SJSA1 (cell line): ENCODE data around the gene SEC24B. TPM values are rescaled to one million over a fixed set of nuclear protein-coding genes. Genes with fewer than 3 reads are reported as not detected.
A peak's percentile ranks its signal among the peaks of the same experiment; 100 is the strongest.
"Not testable (repeated sequence)": the region's sequence is repeated elsewhere in the genome, so short reads cannot be mapped to it uniquely, and the experiment has no call there.

Experiments
- DNase-seq, 2 experiments: peaks; one replicate each; pipeline ENCODE4 v3.0.0-alpha.2; 2015 to 2020; ENCODE audit warnings: low spot score in 2 of 2, low read depth in 1 of 2
- H3K27ac ChIP-seq: fragments of 250-450 bp; sonication (Bioruptor Pico); 2 replicates; pipeline ENCODE4 v1.5.1; 2020; ENCODE audit warnings: mild to moderate bottlenecking, moderate library complexity
- H3K27me3 ChIP-seq: fragments of 250-450 bp; sonication (Bioruptor Pico); replicated peaks from 2 replicates; pipeline ENCODE4 v1.5.1; 2020; ENCODE audit warnings: mild to moderate bottlenecking, moderate library complexity
- H3K36me3 ChIP-seq: fragments of 250-450 bp; sonication (Bioruptor Pico); 2 replicates; pipeline ENCODE4 v1.5.1; 2020; ENCODE audit warnings: mild to moderate bottlenecking
- H3K4me1 ChIP-seq: fragments of 250-450 bp; sonication (Bioruptor Pico); replicated peaks from 2 replicates; pipeline ENCODE4 v1.6.1; 2021; ENCODE audit warnings: mild to moderate bottlenecking
- H3K4me3 ChIP-seq: fragments of 250-450 bp; sonication (Bioruptor Pico); 2 replicates; pipeline ENCODE4 v1.5.1; 2020; ENCODE audit warnings: mild to moderate bottlenecking
- H3K9me3 ChIP-seq: fragments of 250-450 bp; sonication (Bioruptor Pico); replicated peaks from 2 replicates; pipeline ENCODE4 v1.5.1; 2020; ENCODE audit warnings: mild to moderate bottlenecking
- total RNA-seq: library from RNA; depleted of rRNA; stranded (reverse); fragments of >200 nt; shearing (Covaris generic); gene quantifications from 2 replicates; pipeline ENCODE4 v1.2.3, GENCODE V29; 2014

Gene SEC24B
- total RNA-seq, 1 experiment from 2014 or later, result 20.0 TPM

DNA sequence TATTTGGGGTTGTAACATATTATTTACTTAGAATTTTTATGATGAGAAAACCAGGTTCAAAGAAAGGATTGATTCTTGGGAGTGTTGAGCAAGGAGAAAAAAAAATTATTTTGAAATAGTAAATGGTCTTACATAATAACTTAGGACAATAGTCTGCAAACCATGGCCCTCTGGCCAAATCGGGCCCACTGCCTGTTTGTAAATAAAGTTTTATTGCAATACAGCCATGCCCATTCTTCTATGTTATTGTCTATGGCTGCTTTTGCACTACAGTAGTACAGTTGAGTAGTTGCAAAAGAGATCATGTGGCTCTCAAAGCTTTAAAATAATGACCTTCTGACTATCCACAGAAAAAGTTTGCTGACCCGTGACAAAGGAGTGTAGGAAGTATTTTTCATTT is 63.3 kb downstream of the SEC24B start:
- peaks cover 66% of the 10 kb centered on the region for H3K36me3 ChIP-seq
- no peaks in the 10 kb centered on the region for H3K27me3 ChIP-seq
- no peak overlapping the region for H3K27ac ChIP-seq
- no peaks in the 10 kb centered on the region for H3K9me3 ChIP-seq
- no peaks in the 10 kb centered on the region for H3K4me1 ChIP-seq
- H3K4me3 ChIP-seq, result no peak overlapping the region
- DNase-seq, result no peak

DNA sequence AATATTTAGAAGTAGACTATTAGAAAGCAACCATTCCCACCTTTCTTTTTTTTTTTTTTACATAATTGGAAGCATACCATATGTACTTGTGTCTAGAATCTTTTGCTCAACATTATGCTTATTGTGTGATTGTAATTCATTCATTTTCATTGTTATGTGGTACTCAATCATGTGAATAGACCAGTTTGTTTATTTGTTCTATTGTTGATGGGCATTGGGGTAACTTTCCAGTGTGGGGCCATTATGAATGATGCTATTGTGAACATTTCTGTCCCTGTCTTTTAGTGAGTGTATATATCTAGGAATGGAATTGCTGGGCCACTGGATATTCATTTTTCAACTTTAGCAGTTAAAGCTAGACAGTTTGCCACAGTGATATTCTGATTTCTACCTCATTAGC is 63.9 kb downstream of the SEC24B start:
- no peak for DNase-seq

DNA sequence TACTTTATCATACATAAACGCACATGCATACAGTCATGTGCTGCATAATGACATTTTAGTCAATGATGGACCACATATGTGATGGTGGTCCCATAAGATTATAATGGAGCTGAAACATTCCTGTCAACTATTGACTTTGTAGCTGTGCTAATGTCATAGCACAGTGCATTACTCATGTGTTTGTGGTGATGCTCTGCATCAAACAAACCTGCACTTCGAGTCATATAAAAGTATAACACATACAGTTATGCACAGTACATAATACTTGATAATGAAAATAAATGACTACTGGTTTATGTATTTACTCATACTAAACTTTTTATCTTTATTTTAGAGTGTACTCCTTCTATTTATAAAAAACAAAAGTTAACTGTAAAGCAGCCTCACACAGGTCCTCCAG is 65.9 kb downstream of the SEC24B start:
- Histone ChIP-seq H3K4me1 (no peaks in the 10 kb centered on the region), H3K27ac (no peak overlapping the region), H3K27me3 (no peaks in the 10 kb centered on the region), H3K4me3 (no peak overlapping the region), H3K36me3 (peaks cover 59% of the 10 kb centered on the region), H3K9me3 (no peaks in the 10 kb centered on the region)
- no peak for DNase-seq

More for the DNA sequence above, 63.9 kb downstream of the SEC24B start:
- Histone ChIP-seq H3K27ac (no peak overlapping the region), H3K9me3 (no peaks in the 10 kb centered on the region), H3K27me3 (no peaks in the 10 kb centered on the region), H3K4me3 (no peak overlapping the region), H3K36me3 (peaks cover 66% of the 10 kb centered on the region), H3K4me1 (no peaks in the 10 kb centered on the region)

DNA sequence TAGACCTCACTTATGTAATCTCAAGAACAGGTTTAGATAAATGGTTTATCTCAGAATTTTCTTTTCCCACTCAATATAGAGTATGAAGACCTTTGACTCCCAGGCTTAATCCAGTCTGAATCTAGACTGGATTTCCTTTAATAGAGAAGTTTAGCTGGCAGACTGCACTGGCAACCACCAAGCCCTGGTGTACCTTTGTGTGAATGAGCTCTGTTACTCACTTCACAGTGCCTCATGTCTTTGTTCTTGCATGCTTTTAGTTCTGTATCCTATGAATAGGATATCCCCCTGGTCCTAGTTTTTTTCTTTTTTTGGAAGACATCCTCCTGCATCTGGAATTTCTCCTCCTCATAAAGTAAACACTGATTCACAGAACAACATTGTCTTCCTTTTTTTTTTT is 73.3 kb downstream of the SEC24B start:
- Histone ChIP-seq H3K36me3 (peaks cover 32% of the 10 kb centered on the region), H3K27ac (no peak overlapping the region), H3K4me3 (no peak overlapping the region), H3K4me1 (no peaks in the 10 kb centered on the region), H3K9me3 (no peaks in the 10 kb centered on the region), H3K27me3 (no peaks in the 10 kb centered on the region; the same call in 1 of the 2 replicates)
- DNase-seq, result no peak

DNA sequence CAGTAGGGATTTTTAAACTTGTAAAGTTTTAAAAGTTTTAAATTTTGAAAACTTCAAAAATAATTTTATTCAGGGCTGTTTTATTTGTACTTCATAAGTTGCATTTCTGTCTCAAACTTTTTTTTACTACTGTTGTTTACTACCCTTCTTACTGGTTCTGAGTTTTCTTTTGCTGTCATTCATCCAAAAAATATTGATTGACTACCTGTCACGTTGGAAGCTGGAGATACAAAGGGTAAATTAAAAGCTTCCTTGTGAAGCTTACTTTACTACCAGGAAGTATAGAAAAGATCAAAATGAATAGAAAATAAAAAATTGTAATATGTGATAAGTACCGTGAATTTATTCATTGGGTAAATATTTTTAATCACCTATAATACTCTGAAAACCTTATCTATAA is 77.1 kb downstream of the SEC24B start:
- H3K9me3 ChIP-seq, result no peaks in the 10 kb centered on the region
- H3K27ac ChIP-seq, result no peak overlapping the region
- H3K4me3 ChIP-seq, result no peak overlapping the region
- no peaks in the 10 kb centered on the region for H3K4me1 ChIP-seq
- peaks cover 45% of the 10 kb centered on the region for H3K36me3 ChIP-seq
- no peaks in the 10 kb centered on the region; the same call in 1 of the 2 replicates for H3K27me3 ChIP-seq
- DNase-seq, result no peak

DNA sequence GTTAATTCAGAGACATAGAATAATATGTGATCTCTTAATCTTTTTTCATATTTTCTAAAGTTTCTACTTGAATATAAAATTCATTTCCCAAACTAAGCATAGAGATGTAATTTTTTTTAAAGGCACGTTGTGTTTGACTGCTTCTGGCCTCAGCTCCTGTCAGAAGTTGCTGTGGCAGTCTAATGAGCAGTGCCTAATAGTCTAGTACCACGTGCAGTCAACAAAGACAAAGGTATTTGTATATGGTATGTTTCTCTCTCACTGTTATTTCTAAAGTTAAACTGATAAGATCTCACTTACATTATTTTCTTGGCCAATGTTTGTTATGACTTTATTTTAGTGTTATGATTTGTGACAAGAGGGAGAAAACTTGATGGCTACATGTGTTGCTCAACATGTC is 77.8 kb downstream of the SEC24B start:
- H3K9me3 ChIP-seq, result no peaks in the 10 kb centered on the region
- H3K27me3 ChIP-seq, result no peaks in the 10 kb centered on the region; the same call in 1 of the 2 replicates
- no peak overlapping the region for H3K27ac ChIP-seq
- DNase-seq, result no peak
- H3K4me3 ChIP-seq, result no peak overlapping the region
- peaks cover 45% of the 10 kb centered on the region for H3K36me3 ChIP-seq
- H3K4me1 ChIP-seq, result no peaks in the 10 kb centered on the region

DNA sequence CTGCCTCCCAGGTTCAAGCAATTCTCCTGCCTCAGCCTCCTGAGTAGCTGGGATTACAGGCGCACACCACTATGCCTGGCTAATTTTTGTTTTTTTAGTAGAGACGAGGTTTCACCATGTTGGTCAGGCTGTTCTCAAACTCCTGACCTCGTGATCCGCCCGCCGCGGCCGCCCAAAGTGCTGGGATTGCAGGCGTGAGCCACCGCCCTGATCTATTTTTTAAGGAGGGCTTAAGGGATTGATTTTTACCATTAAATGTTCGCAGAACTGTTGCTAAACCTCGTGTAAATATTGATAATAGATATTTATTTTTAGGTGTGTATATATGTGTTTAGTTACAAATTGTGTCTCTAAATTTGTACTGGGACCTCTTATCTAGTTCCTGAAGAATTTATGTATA is 79.8 kb downstream of the SEC24B start:
- peaks cover 55% of the 10 kb centered on the region for H3K36me3 ChIP-seq
- H3K9me3 ChIP-seq, H3K4me1 ChIP-seq, H3K27ac ChIP-seq, DNase-seq, H3K27me3 ChIP-seq, H3K4me3 ChIP-seq: not testable (repeated sequence)

DNA sequence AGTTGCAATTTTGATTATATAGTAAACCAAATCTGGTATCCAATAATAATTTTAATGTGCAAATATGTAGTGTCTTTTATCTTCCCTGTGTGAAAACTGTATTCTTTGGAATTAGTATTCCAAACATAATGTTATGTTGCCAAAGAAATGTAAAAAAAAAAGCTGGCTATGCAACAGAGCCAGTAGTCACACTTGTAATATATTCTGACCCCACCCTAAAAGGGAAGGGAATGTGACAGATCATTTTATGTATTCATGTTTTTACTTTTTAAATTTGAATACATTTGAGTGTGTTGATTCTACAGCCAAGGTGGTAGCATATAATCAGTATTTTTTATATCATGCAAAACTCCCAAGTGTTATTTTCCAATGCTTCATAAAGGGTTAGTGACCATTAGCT is 98.6 kb downstream of the SEC24B start:
- H3K4me1 ChIP-seq, result no peaks in the 10 kb centered on the region
- no peaks in the 10 kb centered on the region for H3K9me3 ChIP-seq
- DNase-seq, result no peak
- no peak overlapping the region for H3K27ac ChIP-seq
- no peaks in the 10 kb centered on the region for H3K27me3 ChIP-seq
- H3K4me3 ChIP-seq, result no peak overlapping the region
- peaks cover 75% of the 10 kb centered on the region for H3K36me3 ChIP-seq

DNA sequence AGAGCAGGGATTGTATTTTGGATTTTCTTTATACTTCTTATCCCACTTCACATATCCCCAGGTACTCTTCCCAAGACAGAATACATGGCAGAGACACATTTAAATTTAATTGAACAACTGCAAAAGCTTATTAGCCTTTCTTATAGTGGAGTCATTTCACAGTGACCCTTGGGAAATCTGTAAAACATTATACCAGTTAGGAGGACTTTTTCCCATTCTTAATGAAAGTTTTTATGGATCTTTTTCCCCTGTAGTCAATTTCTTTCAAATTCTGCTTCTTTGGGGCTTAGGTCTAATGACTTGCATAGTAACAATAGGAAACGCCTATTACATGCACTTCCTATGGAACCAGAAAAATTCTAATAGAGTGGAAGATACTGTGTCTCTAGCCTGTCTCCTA is 111.8 kb downstream of the SEC24B start:
- Histone ChIP-seq H3K36me3 (peaks cover 44% of the 10 kb centered on the region), H3K4me3 (no peak overlapping the region), H3K27ac (no peak overlapping the region), H3K9me3 (0 out of 2 replicates have a peak, but pooled peaks cover 8% of the 10 kb centered on the region), H3K4me1 (peaks cover 13% of the 10 kb centered on the region), H3K27me3 (no peaks in the 10 kb centered on the region)
- no peak for DNase-seq

DNA sequence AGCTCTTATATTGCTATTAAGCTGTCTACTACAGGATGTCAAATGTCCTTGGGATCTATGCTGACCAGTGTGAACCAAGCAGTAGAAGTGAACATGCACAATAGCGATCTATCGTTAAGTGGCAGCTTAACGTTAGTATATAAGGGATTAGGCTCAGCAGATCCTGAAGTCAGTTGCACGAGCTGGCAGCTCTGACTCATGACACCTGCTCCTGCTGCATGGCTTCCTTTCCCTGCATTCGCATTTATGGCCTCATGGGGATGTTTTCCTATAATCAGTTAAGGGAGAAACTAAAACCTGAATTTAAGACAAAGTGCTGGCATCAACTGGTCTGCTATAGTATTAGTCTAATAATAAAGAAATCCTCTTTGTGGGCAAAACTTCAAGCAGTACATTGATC is 113.8 kb downstream of the SEC24B start:
- Histone ChIP-seq H3K4me3 (no peak overlapping the region), H3K4me1 (peaks cover 13% of the 10 kb centered on the region), H3K27me3 (no peaks in the 10 kb centered on the region), H3K36me3 (peaks cover 30% of the 10 kb centered on the region), H3K27ac (no peak overlapping the region), H3K9me3 (0 out of 2 replicates have a peak, but pooled peaks cover 8% of the 10 kb centered on the region)
- no peak for DNase-seq

DNA sequence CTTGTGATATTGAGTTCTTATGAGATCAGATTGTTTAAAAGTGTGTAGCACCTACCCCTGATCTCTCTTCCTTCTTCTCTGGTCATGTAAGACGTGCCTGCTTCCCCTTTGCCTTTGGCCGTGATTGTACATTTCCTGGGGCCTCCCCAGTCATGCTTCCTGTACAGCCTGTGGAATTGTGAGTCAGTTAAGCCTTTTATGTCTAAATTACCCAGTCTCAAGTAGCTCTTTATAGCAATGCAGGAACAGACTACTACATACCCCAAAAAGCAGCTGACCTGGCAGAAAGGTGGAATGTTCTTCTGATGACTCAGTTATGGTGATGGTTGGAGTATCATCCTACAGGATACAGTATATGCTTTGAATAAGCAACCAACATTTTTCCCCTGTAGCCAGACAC is 115.0 kb downstream of the SEC24B start:
- Histone ChIP-seq H3K4me1 (peaks cover 13% of the 10 kb centered on the region), H3K9me3 (0 out of 2 replicates have a peak, but pooled peaks cover 8% of the 10 kb centered on the region), H3K4me3 (no peak overlapping the region), H3K27ac (no peak overlapping the region), H3K36me3 (peaks cover 22% of the 10 kb centered on the region), H3K27me3 (no peaks in the 10 kb centered on the region)
- peak; percentile 44 to 49 for DNase-seq

DNA sequence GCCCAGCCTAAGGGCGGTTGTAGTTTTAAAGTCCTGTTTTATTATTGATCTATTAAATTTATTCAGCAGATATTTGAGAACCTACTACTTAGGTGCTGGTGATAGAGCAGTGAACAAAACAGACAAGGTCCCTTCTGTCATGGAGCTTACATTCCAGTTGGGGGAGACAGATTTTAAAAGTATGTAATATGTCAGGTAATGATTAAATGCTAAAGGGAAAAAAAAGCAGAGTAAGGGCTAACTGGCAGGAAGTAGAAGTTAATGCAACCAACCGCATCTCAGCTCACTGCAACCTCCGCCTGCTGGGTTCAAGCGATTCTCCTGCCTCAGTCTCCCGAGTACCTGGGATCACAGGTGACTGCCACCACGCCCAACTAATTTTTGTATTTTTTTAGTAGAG is 118.6 kb downstream of the SEC24B start:
- Histone ChIP-seq H3K9me3 (0 out of 2 replicates have a peak, but pooled peaks cover 8% of the 10 kb centered on the region), H3K36me3 (peaks cover 11% of the 10 kb centered on the region), H3K27ac (no peak overlapping the region), H3K4me3 (no peak overlapping the region), H3K27me3 (no peaks in the 10 kb centered on the region), H3K4me1 (peaks cover 19% of the 10 kb centered on the region)
- no peak for DNase-seq

DNA sequence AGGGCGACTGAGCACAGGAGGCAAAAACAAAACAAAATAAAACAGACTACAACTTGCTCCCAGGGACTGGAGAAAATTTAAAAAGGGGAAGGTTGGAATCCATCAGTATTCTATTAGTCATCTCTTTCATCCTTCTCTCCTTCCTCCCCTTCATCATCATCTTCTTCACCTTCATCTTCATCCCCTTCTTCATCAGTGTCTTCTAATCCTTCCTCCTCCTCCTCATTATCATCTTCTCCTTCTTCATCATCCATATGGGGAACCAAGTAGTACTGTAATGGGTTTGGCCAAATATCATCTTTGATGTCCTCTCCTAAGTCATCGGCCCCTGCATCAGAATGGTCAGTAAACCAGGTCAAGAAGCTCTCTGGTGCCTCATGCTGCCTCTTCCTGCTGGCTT is 119.5 kb downstream of the SEC24B start:
- no peaks in the 10 kb centered on the region for H3K27me3 ChIP-seq
- no peak overlapping the region for H3K27ac ChIP-seq
- H3K4me1 ChIP-seq, result peaks cover 16% of the 10 kb centered on the region
- no peak overlapping the region for H3K4me3 ChIP-seq
- H3K36me3 ChIP-seq, result peaks cover 5% of the 10 kb centered on the region
- DNase-seq, result no peak
- H3K9me3 ChIP-seq, result 0 out of 2 replicates have a peak, but pooled peaks cover 2% of the 10 kb centered on the region

DNA sequence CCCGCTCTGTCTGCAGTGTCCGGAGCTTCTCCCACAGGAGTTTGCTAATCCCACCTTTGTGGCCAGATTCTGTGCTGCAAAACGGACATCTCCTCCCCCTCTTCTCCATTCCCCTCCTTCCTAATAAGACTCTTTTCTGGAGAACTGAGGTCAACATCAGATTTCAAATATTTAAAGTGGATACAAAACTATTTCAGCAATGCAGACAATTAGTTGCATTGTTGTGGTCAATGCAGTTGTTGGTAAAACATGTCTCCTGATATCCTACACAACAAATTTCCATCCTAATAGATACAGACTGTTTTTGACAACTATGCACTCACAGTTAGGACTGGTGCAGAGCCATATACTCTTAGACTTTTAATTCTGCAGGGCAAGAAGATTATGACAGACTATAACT is 121.4 kb downstream of the SEC24B start:
- no peak overlapping the region for H3K4me3 ChIP-seq
- no peaks in the 10 kb centered on the region for H3K9me3 ChIP-seq
- no peaks in the 10 kb centered on the region for H3K36me3 ChIP-seq
- no peak for DNase-seq
- no peaks in the 10 kb centered on the region for H3K27me3 ChIP-seq
- H3K4me1 ChIP-seq, result peaks cover 10% of the 10 kb centered on the region
- H3K27ac ChIP-seq, result no peak overlapping the region

DNA sequence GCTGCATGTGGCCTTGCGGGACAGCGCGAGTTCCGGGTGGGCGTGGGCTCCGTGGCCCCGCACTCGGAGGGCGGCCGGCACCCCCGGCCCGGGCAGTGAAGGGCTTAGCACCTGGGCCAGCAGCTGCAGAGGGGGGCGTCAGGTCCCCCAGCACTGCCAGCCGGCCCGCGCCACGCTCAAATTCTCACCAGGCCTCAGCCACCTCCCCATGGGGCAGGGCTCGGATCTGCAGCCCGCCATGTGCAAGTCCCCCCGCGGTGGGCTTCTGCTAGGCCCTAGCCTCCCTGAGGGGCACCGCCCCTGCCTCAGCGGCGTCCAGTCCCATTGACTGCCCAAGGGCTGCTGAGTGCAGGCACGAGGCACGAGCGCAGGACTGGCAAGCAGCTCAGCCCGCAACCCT is 123.8 kb downstream of the SEC24B start:
- no peak for DNase-seq
- no peaks in the 10 kb centered on the region for H3K27me3 ChIP-seq
- no peak overlapping the region for H3K27ac ChIP-seq
- peaks cover 21% of the 10 kb centered on the region for H3K4me1 ChIP-seq
- H3K9me3 ChIP-seq, result no peaks in the 10 kb centered on the region
- no peak overlapping the region for H3K4me3 ChIP-seq
- peaks cover 6% of the 10 kb centered on the region; the same call in 1 of the 2 replicates for H3K36me3 ChIP-seq
